Fibroblast of skin of right quadriceps (primary cell): ENCODE measurements around the gene PINK1.
A peak's percentile ranks its signal among the peaks of the same experiment; 100 is the strongest.

Source experiments
- DNase-seq: peaks from one replicate; pipeline ENCODE4 v3.0.0-alpha.2; 2013

Gene PINK1

GRCh38 chr1:20684050-20684620 lies 50.9 kb downstream of the PINK1 start:
- no peak for DNase-seq

- DNase-seq: no peak
Measured at GRCh38 chr1:20684651-20685050, 51.4 kb downstream of the PINK1 start.

GRCh38 chr1:20685099-20685662 lies 51.9 kb downstream of the PINK1 start:
- DNase-seq: no peak

GRCh38 chr1:20685741-20686140 lies 52.5 kb downstream of the PINK1 start:
- DNase-seq: no peak

- no peak for DNase-seq
Measured at GRCh38 chr1:20686883-20687725, 53.8 kb downstream of the PINK1 start.

GRCh38 chr1:20689645-20690056 lies 56.4 kb downstream of the PINK1 start:
- no peak for DNase-seq

GRCh38 chr1:20691872-20692271 lies 58.6 kb downstream of the PINK1 start:
- no peak for DNase-seq

GRCh38 chr1:20693623-20694022 lies 60.4 kb downstream of the PINK1 start:
- no peak for DNase-seq

- DNase-seq: no peak
Measured at GRCh38 chr1:20695515-20695914, 62.3 kb downstream of the PINK1 start.

- peak; percentile 95 for DNase-seq
Measured at GRCh38 chr1:20696397-20697333, 63.4 kb downstream of the PINK1 start.

GRCh38 chr1:20697563-20697962 lies 64.3 kb downstream of the PINK1 start:
- DNase-seq: no peak

- DNase-seq: peak; percentile 81
Measured at GRCh38 chr1:20698195-20698910, 65.1 kb downstream of the PINK1 start.

GRCh38 chr1:20699558-20699957 lies 66.3 kb downstream of the PINK1 start:
- no peak for DNase-seq

- DNase-seq: no peak
Measured at GRCh38 chr1:20700636-20701215, 67.5 kb downstream of the PINK1 start.
